Thymus (tissue), 11 donors: ENCODE measurements around the gene EPX. TPM values are rescaled to one million over a fixed set of nuclear protein-coding genes. Genes with fewer than 3 reads are reported as not detected.

Source experiments
- DNase-seq, 9 donors: peaks; one replicate each; pipeline ENCODE4 v3.0.0-alpha.2; 2013; ENCODE audit warnings: low spot score in 9 of 9, low read depth in 6 of 9, missing footprints in 1 of 9
- H3K27ac ChIP-seq, 2 donors: one replicate each; pipeline ENCODE4 v1.5.1; 2013; ENCODE audit warnings: control low read depth in 1 of 2, low read depth in 1 of 2, low read length in 1 of 2, mild to moderate bottlenecking in 1 of 2, moderate library complexity in 1 of 2
- H3K27me3 ChIP-seq, 2 donors: one replicate each; pipeline ENCODE4 v1.5.1; 2013; ENCODE audit warnings: low read length in 1 of 2; ENCODE audit not compliant: control insufficient read depth in 2 of 2, insufficient read depth in 1 of 2
- H3K36me3 ChIP-seq, 2 donors: one replicate each; pipeline ENCODE4 v1.5.1; 2013; ENCODE audit warnings: low read length in 1 of 2, mild to moderate bottlenecking in 1 of 2, moderate library complexity in 1 of 2; ENCODE audit not compliant: control insufficient read depth in 2 of 2, insufficient read depth in 2 of 2
- H3K4me1 ChIP-seq, 2 donors: one replicate each; pipeline ENCODE4 v1.5.1; 2013; ENCODE audit warnings: low read length in 2 of 2; ENCODE audit not compliant: control insufficient read depth in 2 of 2, insufficient read depth in 2 of 2
- H3K4me3 ChIP-seq, 2 donors: one replicate each; pipeline ENCODE4 v1.5.1; 2013; ENCODE audit warnings: low read length in 2 of 2, control low read depth in 1 of 2, mild to moderate bottlenecking in 1 of 2
- H3K9me3 ChIP-seq, 2 donors: one replicate each; pipeline ENCODE4 v1.5.1; 2013; ENCODE audit warnings: low read length in 1 of 2, mild to moderate bottlenecking in 1 of 2; ENCODE audit not compliant: control insufficient read depth in 2 of 2, insufficient read depth in 1 of 2
- WGBS: extraction: QIAGEN DNeasy Blood & Tissue Kit; methylation state at CpG from one replicate; pipeline ENCODE4 v1.1.7; 2013; 5-methylcytosine and 5-hydroxymethylcytosine counted together
- polyA plus RNA-seq: library from polyadenylated mRNA; stranded (reverse); fragments of 200-250 nt; gene quantifications from one replicate; pipeline ENCODE4 v1.2.3, GENCODE V29; 2013
- total RNA-seq: library from RNA; stranded (reverse); fragments of 120-200 nt; gene quantifications from one replicate; pipeline ENCODE4 v1.2.4, GENCODE V29; 2013
- donor health status: healthy.

The EPX gene
- total and polyA plus RNA-seq, 2 donors = 1.3 to 14.9 TPM

DNA sequence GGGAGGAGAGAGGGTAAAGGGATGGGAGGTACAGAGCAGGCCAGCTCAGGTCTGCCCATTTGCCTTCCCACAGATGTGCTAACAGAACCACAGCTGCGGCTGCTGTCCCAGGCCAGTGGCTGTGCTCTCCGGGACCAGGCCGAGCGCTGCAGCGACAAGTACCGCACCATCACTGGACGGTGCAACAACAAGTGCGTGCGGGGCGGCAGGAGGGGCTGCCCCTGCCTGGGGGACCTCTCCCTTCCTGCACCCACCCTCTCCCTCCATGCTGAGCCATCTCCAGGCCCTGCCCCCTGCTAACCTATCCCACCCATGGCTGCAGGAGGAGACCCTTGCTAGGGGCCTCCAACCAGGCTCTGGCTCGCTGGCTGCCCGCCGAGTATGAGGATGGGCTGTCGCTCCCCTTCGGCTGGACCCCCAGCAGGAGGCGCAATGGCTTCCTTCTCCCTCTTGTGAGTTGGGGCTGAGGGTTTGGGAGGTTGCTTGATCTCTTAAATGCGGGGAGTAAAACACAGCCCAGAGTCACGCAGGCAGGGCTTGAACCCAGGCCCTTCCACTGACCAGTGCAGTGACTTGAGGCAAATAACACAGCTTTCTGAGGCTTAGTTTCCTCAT lies 1.2 kb downstream of the EPX start:
- DNase-seq = no peak
- 90% methylated on average over 18 of the region's 18 CpGs for WGBS
- Histone ChIP-seq H3K27ac (no peak overlapping the region), H3K27me3 (peaks cover 0 to 9% of the 10 kb centered on the region in 2 donors), H3K36me3 (no peaks in the 10 kb centered on the region), H3K4me3 (no peak overlapping the region), H3K4me1 (no peaks in the 10 kb centered on the region), H3K9me3 (no peaks in the 10 kb centered on the region)

DNA sequence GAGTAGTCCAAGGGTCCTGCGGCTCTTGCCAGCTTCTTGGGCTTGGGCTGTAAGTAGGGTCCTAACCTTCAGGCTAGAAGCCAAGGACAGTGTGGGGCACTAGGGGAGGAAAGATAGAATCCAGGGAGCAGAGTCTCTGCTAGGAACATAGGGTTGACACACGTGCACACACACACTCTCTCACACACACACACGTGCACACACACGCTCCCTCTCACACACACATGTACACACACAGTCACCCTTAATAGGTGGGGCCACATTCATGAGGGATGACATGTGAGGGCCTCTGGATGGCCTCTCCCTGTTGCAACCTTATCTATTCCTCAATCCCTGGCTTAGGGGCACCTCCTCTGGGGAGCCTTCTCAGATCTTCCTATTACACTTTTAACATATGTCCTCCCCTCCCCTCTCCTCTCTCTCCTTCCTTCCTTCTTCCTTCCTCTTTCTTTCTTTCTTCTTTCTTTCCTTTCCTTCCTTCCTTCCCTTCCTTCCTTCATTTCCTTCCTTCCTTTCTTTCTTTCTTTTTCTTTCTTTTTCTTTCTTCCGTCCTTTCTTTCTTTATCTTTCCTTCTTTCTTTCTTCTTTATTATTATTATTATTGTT lies 3.1 kb downstream of the EPX start:
- DNase-seq = no peak
- 95% methylated on average over 5 of the region's 5 CpGs for WGBS
- no peaks in the 10 kb centered on the region for H3K4me1 ChIP-seq
- H3K9me3 ChIP-seq = no peaks in the 10 kb centered on the region
- H3K27ac ChIP-seq = no peak overlapping the region
- H3K27me3 ChIP-seq = peaks cover 0 to 12% of the 10 kb centered on the region in 2 donors
- no peak overlapping the region for H3K4me3 ChIP-seq
- no peaks in the 10 kb centered on the region for H3K36me3 ChIP-seq

DNA sequence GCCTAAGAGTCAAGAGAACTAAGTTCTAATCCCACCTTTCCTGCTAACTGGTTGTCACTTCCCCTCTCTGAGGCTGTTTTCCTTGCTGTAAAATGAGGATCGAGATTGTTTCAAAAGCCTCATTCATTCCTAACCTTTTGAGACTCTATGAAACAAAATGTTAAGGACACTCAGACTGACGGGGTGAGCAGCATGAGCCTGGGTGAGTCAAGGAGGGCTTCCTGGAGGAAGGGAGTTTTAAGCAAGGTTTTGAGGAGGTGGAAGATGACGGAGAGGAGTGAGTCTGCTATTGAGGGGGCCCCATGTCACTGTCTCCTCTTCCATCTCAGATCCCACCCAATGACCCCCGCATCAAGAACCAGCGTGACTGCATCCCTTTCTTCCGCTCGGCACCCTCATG lies 4.1 kb downstream of the EPX start:
- H3K9me3 ChIP-seq = no peaks in the 10 kb centered on the region
- no peak overlapping the region for H3K4me3 ChIP-seq
- WGBS = 92% methylated on average over 7 of the region's 7 CpGs

DNA sequence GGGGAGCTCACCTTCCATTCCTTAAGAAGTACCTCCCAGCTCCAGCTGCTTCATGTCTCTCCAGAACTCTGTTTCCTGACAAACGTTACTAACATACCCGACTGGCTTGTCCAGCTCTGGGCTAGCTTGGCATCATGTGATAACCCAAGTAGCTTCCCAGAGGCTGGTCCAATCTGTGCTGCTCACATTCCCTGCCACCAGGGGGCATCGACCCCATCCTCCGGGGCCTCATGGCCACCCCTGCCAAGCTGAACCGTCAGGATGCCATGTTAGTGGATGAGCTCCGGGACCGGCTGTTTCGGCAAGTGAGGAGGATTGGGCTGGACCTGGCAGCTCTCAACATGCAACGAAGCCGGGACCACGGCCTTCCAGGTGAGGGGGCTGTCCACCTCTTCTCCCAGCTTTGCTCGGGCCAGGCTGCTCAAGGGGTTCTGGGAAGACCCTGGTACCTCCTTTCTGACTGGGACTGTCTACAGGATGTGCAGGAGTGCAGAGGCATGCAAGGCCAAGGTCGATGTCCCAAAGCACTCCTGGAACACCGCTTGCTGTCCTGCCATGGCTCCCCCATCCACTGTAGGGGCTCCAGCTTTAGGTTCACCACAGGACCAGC lies 7.6 kb downstream of the EPX start:
- H3K27me3 ChIP-seq = peaks cover 0 to 9% of the 10 kb centered on the region in 2 donors
- H3K36me3 ChIP-seq = no peaks in the 10 kb centered on the region
- DNase-seq = peak in 6 of 9 donors; percentile 18 to 48 (median 28)
- no peak overlapping the region for H3K27ac ChIP-seq
- no peaks in the 10 kb centered on the region for H3K4me1 ChIP-seq
- H3K4me3 ChIP-seq = no peak overlapping the region
- 52% methylated on average over 14 of the region's 14 CpGs for WGBS
- no peaks in the 10 kb centered on the region for H3K9me3 ChIP-seq

More for the DNA sequence above, 4.1 kb downstream of the EPX start:
- Histone ChIP-seq H3K4me1 (no peaks in the 10 kb centered on the region), H3K36me3 (no peaks in the 10 kb centered on the region), H3K27ac (no peak overlapping the region), H3K27me3 (peaks cover 0 to 11% of the 10 kb centered on the region in 2 donors)
- DNase-seq = no peak

DNA sequence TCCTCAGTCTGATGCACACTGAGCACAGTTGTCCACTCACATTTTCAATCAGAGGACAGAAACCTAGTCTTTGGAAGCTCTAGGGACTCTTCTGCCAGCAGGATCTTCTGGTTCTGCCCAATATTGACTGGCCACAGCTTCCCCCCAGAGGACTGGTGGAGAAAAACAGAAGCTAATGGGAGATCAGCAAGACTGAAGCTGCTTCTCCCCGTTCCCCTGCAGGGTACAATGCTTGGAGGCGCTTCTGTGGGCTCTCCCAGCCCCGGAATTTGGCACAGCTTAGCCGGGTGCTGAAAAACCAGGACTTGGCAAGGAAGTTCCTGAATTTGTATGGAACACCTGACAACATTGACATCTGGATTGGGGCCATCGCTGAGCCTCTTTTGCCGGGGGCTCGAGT lies 10.3 kb downstream of the EPX start:
- no peak overlapping the region for H3K4me3 ChIP-seq
- no peaks in the 10 kb centered on the region for H3K4me1 ChIP-seq
- no peak overlapping the region for H3K27ac ChIP-seq
- H3K27me3 ChIP-seq = peaks cover 0 to 6% of the 10 kb centered on the region in 2 donors
- no peak for DNase-seq
- WGBS = 94% methylated on average over 7 of the region's 7 CpGs
- H3K9me3 ChIP-seq = no peaks in the 10 kb centered on the region
- peaks cover 0 to 12% of the 10 kb centered on the region in 2 donors for H3K36me3 ChIP-seq

DNA sequence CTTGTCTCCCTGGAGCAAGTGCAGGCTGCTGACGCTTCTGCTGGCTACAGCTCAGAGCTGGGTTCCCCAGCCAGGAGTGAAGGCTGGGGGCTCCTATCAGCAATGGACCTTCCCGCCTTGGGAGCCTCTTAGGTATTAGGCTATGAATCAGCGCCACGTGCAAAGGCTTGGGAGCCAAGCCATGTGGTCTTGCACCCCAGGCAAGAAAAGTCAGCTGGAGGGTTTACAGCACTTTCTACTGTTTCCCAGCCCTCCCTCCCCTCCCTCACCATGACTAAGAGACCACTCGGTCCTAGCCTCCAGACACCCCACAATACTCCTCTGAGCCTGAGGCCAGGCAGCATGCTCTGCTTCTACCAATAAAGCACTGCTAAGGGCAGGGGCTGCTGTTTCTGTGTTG lies 12.3 kb downstream of the EPX start:
- DNase-seq = no peak
- Histone ChIP-seq H3K27ac (no peak overlapping the region), H3K4me3 (no peak overlapping the region), H3K36me3 (peaks cover 0 to 16% of the 10 kb centered on the region in 2 donors), H3K27me3 (peaks cover 0 to 4% of the 10 kb centered on the region in 2 donors), H3K9me3 (no peaks in the 10 kb centered on the region), H3K4me1 (no peaks in the 10 kb centered on the region)
- 98% methylated on average over 5 of the region's 5 CpGs for WGBS

DNA sequence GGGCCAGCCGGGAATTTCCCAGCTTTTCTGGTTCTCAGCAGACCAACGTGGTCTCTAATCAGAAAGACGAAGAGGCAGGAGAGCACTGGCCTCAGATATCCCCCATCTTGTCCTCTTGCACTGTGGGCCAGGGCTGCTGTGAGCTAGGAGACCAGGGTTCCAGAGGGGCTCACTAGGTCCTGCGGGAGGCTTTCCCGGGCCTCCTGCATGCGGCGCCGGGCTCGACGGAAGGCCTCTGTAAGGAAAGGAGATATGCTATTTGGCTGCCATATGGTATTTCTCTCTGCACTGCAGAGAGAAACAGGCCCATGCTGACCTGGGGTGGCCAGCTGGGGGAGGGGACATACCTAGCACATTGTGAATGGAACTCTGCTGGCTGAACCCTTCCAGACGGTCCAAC lies 13.4 kb downstream of the EPX start:
- no peaks in the 10 kb centered on the region for H3K27me3 ChIP-seq
- H3K4me1 ChIP-seq = no peaks in the 10 kb centered on the region
- DNase-seq = no peak
- no peak overlapping the region for H3K4me3 ChIP-seq
- 97% methylated on average over 11 of the region's 11 CpGs for WGBS
- H3K9me3 ChIP-seq = no peaks in the 10 kb centered on the region
- peaks cover 0 to 25% of the 10 kb centered on the region in 2 donors for H3K36me3 ChIP-seq
- no peak overlapping the region for H3K27ac ChIP-seq

DNA sequence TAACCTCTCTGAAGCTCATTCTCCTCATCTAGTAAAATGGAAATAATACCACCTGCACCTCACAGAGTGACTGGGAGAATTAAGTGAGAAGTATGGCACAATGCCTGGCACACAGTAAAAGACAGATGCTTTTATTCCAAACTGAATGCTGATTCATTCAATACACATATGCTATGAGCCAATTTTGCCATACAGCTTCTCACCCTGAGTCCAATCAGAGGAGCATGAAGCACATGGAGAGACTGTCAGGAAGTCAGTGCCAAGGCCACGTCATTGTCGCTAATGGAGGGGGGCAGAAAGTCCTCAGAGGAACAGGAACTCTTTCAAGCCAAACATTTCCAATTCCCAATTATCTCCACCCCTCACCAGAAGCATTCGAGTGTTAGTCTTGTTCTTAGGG lies 14.9 kb downstream of the EPX start:
- DNase-seq = no peak

DNA sequence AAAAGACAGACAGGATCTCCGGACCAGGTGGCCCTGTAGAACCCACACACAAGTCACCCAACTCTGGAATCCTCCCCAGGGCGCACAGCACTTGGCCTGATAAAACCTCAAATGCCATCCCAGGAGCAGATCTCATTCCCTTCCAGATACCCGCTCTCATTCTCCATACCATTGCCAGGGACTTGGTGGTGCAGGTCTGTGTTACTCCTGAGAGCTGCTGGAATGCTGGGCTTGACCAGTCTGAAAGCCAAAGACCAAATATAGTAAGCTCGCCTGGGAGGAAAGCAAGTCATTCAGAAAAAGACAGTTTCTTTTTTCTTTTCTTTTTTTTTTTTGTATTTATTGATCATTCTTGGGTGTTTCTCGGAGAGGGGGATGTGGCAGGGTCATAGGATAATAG lies 15.8 kb downstream of the EPX start:
- Histone ChIP-seq H3K36me3 (peaks cover 0 to 39% of the 10 kb centered on the region in 2 donors), H3K4me1 (no peaks in the 10 kb centered on the region), H3K27me3 (no peaks in the 10 kb centered on the region), H3K4me3 (no peak overlapping the region), H3K27ac (no peak overlapping the region), H3K9me3 (no peaks in the 10 kb centered on the region)
- 96% methylated on average over 5 of the region's 5 CpGs for WGBS
- DNase-seq = no peak

More for the DNA sequence above, 14.9 kb downstream of the EPX start:
- H3K4me1 ChIP-seq = no peaks in the 10 kb centered on the region
- no peak overlapping the region for H3K27ac ChIP-seq
- H3K4me3 ChIP-seq = no peak overlapping the region
- H3K36me3 ChIP-seq = peaks cover 0 to 30% of the 10 kb centered on the region in 2 donors
- H3K9me3 ChIP-seq = no peaks in the 10 kb centered on the region
- no peaks in the 10 kb centered on the region for H3K27me3 ChIP-seq
- WGBS = 96% methylated on average over 3 of the region's 3 CpGs
